Dermis blood vessel endothelial cell (primary cell): ENCODE measurements around the gene SH2D6. TPM values are rescaled to one million over a fixed set of nuclear protein-coding genes. Genes with fewer than 3 reads are reported as not detected.
"Not testable (repeated sequence)": the region's sequence is repeated elsewhere in the genome, so short reads cannot be mapped to it uniquely, and the experiment has no call there.

Experiments used
- DNase-seq: peaks from one replicate; pipeline ENCODE4 v3.0.0; 2010
- total RNA-seq: library from RNA; depleted of rRNA; stranded (reverse); fragments of >200 nt; gene quantifications from 2 replicates; pipeline ENCODE4 v1.2.3, GENCODE V29; 2014

Gene SH2D6
- total RNA-seq, 1 donor from 2014 or later: not detected

DNA sequence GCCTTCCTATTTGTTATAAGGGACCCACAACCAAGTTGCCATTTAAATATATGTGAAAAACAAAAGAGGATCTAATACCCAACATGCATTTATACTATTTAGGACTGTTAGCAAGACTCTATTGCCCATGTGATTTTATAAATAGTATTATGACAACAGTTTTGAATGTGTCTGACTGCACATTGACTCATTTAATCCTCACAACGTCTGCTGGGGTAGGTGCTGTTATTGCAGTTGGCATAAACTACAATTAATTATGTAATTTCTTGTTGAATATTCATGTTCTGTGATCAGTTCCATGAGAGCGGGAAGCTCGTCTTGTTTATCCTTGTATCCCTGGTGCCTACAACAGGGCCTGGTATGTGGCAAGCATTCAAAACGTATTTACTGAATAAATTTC is 53.7 kb downstream of the SH2D6 start:
- no peak for DNase-seq

DNA sequence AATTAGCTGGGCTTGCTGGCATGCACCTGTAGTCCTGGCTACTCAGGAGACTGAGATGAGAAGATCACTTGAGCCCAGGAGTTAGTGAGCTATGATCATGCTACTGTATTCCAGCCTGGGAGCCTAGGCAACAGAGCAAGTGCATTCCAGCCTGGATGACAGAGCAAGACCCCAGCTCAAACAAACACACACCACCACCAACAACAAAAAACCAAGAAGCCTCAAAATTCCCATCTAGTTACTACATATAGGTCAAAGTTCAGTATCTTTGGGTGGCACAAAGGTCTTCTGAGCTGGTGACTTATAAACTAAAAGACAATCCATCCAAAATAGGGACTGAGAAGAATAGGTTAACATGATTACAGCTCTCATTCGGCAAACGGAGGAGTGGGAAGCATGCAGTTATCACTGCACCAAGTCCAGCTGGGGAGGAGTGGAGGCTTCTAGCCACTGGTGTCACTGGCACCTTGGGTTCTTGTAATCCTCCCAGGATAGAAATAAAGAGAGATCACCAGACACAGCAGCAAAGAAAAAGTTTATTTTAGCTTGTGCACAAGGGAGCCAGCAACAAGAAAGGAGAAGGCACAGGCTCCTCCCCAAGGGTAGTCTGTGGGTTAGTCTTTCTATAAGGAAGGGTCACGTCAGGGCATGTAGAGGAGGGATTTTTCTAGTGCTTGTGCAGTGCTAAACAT is 57.4 kb downstream of the SH2D6 start:
- no peak for DNase-seq

DNA sequence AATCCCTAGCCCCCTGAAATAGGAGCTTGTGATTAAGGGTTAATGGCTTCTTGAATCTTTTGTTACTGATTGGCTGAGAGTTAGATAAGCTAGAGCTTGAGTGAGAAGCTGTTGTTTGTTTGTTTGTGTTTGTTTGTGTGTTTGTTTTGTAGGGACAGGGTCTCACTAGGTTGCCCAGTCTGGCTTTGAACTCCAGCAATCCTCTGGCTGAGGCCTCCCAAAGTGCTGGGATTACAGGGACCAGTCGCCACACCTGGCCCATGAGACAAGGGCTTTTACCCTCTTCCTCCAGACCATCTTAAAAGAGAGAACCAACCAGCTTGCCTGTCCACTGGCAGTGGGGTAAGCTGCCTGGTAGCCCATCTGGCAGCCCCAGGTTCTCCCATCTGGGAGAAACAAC is 58.1 kb downstream of the SH2D6 start:
- no peak for DNase-seq

DNA sequence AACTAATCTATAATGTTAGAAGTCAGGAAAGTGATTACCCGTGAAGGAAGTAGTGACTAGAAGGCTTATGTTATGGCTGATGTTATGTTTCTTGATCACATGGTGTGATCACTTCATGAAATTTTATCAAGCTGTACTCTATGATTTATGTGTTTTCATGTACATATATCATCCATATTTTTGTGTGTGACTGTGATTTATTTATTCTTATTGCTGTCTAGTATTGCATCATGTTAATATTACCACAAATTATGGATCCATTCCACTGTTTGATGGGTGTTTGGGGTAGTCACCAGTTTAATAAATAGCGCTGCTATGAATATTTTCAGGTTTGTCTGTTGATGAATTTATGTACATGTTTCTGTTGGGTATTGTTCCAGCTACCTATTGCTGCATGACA is 59.4 kb downstream of the SH2D6 start:
- DNase-seq: no peak

DNA sequence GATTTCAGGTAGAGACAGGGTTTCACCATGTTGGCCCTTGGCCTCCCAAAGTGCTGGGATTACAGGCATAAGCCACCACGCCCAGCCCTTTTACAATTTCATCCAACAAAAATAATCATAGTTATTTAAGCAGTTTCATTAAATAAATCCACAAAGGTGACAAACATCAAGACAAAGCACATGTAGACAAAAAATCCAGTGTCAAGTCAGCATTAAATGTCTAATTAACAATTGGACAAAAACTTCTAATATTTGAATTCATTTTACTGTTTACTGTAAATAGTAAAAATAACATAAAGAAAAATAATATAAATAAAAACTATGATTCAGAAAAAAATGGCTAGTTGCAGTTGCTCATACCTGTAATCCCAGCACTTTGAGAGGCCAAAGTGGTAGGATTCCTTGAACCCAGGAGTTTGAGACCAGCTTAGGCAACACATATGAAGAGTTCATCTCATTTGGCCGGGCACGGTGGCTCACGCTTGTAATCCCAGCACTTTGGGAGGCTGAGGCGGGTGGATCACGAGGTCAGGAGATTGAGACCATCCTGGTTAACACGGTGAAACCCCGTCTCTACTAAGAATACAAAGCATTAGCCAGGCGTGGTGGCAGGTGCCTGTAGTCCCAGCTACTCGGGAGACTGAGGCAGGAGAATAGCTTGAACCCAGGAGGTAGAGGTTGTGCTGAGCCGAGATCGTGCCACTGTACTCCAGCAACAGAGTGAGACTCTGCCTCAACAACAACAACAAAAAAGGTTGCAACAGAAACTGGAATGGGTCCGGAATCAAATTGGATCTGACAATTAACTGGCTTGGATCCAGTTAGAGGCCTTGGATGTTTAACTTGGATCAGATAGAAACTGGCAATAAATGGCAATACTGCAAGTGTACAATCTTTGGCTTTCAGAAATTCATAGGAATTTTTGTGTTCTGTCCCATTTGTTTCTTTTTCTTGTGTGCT is 63.6 kb downstream of the SH2D6 start:
- DNase-seq: no peak

DNA sequence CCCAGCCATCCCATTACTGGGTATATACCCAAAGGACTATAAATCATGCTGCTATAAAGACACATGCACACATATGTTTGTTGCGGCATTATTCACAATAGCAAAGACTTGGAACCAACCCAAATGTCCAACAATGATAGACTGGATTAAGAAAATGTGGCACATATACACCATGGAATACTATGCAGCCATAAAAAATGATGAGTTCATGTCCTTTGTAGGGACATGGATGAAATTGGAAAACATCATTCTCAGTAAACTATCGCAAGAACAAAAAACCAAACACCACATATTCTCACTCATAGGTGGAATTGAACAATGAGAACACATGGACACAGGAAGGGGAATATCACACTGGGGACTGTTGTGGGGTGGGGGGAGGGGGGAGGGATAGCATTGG is 66.1 kb downstream of the SH2D6 start:
- not testable (repeated sequence) for DNase-seq

DNA sequence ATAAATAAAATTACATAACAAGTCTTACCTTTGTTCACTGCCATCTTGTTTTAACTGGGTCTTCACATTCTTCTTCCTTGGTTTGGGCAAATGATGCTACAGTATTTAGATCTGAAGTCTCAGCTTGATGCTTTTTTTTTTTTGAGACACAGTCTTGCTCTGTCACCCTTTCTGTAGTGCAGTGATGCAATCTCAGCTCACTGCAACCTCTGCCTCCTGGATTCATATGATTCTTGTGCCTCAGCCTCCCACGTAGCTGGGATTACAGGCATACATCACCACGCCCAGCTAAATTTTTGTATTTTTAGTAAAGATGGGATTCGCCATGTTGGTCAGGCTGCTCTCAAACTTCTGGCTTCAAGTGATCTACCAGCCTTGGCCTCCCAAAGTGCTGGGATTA is 67.3 kb downstream of the SH2D6 start:
- DNase-seq: no peak

Other genes with a start within 250 kb of the SH2D6 start
- 101 and 151 TPM in 2 replicates for gene TGOLN2, start 90.7 kb upstream of the SH2D6 start, total RNA-seq
- 64.2 and 76.2 TPM in 2 replicates for gene RETSAT, start 64.2 kb upstream of the SH2D6 start, total RNA-seq
- gene ELMOD3, start 63.9 kb upstream of the SH2D6 start, total RNA-seq: 10.0 and 12.3 TPM in 2 replicates
- 46.1 and 56.3 TPM in 2 replicates for gene CAPG, start 8.3 kb upstream of the SH2D6 start, total RNA-seq
- 64.3 and 89.6 TPM in 2 replicates for gene MAT2A, start 120.5 kb downstream of the SH2D6 start, total RNA-seq
- gene GGCX, start 142.8 kb downstream of the SH2D6 start, total RNA-seq: 57.3 and 58.7 TPM in 2 replicates
- gene VAMP8, start 158.9 kb downstream of the SH2D6 start, total RNA-seq: 6.8 and 7.5 TPM in 2 replicates
- gene VAMP5, start 165.7 kb downstream of the SH2D6 start, total RNA-seq: 45.3 and 132 TPM in 2 replicates
- 151 and 208 TPM in 2 replicates for gene RNF181, start 177.0 kb downstream of the SH2D6 start, total RNA-seq
- gene TMEM150A, start 184.0 kb downstream of the SH2D6 start, total RNA-seq: 9.4 and 12.9 TPM in 2 replicates
- 16.9 and 24.7 TPM in 2 replicates for gene C2orf68, start 193.4 kb downstream of the SH2D6 start, total RNA-seq
- gene USP39, start 197.5 kb downstream of the SH2D6 start, total RNA-seq: 44.6 and 51.5 TPM in 2 replicates
- gene SFTPB, start 249.5 kb downstream of the SH2D6 start, total RNA-seq: not detected in 2 replicates